ENCODE results near the gene CENPP.

- TF ChIP-seq POLR2A (IDR thresholded peaks at IDR 0.05) (no peak), CTCF (IDR thresholded peaks at IDR 0.05) (no peak), POLR2AphosphoS5 (IDR thresholded peaks at IDR 0.05) (no peak), EP300 (IDR thresholded peaks at IDR 0.05; ENCODE audit: low read depth) (no peak)
Observed at GRCh38 chr9:92657296-92658094, 331.7 kb downstream of the CENPP start.

All from transverse colon (tissue), 4 donors.